Islet of Langerhans (tissue), 1 donor: Measurements from ENCODE around the gene SAC3D1.
"Not testable (repeated sequence)": the region's sequence is repeated elsewhere in the genome, so short reads cannot be mapped to it uniquely, and the experiment has no call there.

ENCODE experiments used
- FAIRE-seq: peaks from one replicate; lab custom pipeline; 2011; peaks lifted over from hg19 to GRCh38; lab: Jason Lieb, UNC

Gene SAC3D1

DNA sequence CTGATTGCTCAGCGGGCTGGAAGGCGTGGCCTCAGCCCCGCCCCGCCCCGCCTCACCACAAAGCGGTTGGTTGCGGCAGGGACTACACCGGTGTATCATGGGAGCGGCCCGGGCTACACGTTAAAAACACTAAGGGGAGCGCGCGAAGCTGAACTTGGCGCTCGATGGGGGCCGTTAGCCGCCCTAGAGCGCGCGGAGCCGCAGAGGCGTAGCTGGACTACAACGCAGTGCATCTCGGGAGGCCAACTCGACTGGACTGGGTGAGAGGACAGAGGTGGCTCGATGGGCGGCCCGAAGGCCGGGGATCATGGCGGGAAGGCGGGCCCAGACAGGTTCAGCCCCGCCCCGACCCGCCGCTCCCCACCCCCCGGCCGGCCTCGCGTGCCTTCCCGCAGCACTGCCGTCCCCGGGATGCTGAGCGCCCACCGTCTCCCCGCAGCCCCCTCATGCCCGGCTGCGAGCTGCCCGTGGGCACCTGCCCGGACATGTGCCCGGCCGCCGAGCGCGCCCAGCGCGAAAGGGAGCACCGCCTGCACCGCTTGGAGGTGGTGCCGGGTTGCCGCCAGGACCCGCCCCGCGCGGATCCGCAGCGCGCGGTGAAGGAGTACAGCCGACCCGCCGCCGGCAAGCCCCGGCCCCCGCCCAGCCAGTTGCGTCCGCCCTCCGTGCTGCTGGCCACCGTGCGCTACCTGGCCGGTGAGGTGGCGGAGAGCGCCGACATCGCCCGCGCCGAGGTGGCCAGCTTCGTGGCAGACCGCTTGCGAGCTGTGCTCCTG is at the start of gene SAC3D1:
SAC3D1 (plus strand) TSS at position 364 of the 776 bp plus-strand sequence; CDS start at position 447, 83 bp downstream.
- FAIRE-seq, result no peak

DNA sequence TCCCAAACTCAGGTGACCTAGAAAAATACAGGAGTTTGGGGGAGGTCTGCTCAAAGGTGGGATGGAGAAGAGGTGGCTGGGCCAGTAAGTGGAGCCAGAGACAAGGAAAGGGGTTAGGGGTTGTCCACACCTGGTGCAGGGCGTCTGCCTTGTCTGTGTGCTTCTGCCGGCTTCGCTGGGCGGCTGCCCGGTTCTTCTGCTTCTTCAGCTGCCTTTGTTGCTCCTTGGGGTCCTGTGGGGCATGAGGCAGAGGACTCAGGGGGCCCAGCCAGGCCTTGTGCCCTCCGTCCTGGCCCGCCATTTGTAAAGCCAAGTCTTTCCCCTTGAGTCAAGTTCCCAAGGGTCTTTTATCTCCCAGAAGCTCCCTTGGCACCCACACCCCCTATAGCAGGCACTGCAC is 46.7 kb upstream of the SAC3D1 start:
- FAIRE-seq, result no peak

DNA sequence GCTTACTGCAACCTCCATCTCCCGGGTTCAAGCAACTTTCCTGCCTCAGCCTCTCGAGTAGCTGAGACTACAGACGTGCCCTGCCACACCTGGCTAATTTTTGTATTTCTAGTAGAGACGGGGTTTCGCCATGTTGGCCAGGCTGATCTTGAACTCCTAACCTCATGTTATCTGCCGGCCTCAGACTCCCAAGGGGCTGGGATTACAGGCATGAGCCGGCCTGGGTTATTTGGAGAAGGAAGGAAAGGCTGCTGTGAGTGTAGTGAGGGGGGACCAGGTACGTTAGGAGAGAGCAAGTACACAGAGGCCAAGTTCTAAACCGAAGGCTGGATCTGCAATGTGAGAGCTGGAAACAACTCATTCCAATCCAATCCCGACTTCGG is 44.7 kb upstream of the SAC3D1 start:
- no peak for FAIRE-seq

DNA sequence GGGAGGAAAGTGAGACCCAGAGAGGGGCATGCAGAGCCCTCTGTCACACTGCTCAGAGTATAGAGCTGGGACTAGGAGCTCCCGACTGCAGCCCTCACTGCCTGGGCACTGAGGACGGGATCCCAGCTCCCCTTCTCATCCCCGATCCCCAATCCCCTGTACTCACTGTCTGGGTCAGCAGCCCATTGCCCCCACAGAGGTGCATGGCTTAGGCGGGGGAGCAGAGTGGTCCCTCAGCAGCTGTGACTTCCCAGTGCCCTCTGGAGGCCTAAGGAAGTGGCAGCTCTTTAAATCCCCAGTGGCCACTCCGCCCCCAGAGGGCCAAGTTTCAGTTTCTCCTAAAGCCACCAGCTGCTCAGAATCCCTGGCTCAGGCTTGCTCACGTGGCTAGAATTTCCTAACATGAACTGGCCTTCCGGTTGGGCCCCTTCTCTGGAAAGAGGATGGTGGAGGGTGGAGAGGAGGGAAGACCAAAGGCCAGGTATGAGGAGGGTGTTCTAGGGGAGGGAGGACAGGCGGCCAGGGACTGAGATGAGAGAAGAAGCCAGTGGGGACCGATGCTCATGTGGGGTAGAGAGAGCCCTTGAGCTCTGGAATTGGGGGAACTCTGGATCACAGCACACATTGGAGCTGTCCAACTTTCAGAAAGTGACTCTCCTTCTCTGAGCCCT is 44.2 kb upstream of the SAC3D1 start, which contains the start of gene BATF2:
BATF2 (minus strand) TSS at position 262 of the 671 bp plus-strand sequence; CDS start at position 205, 57 bp downstream.
- no peak for FAIRE-seq

DNA sequence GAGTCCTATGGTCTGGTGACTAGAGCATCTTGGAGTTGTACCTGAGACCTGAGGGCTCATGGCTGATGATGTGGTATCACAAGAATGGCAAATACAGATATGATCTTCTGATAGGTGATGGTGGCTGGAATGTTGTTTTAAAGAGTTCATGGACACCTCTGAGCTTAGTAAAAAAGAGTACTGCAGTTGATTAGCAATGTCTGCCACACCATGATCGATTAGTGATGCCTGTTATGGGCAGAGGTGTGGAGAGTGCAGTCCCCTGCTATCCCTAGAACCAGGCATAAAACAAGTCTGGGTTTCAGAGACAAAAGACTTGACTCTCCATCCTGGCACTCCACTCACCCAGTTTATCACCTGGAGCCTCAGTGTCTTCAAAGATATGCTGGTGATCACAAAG is 42.9 kb upstream of the SAC3D1 start:
- FAIRE-seq, result no peak

DNA sequence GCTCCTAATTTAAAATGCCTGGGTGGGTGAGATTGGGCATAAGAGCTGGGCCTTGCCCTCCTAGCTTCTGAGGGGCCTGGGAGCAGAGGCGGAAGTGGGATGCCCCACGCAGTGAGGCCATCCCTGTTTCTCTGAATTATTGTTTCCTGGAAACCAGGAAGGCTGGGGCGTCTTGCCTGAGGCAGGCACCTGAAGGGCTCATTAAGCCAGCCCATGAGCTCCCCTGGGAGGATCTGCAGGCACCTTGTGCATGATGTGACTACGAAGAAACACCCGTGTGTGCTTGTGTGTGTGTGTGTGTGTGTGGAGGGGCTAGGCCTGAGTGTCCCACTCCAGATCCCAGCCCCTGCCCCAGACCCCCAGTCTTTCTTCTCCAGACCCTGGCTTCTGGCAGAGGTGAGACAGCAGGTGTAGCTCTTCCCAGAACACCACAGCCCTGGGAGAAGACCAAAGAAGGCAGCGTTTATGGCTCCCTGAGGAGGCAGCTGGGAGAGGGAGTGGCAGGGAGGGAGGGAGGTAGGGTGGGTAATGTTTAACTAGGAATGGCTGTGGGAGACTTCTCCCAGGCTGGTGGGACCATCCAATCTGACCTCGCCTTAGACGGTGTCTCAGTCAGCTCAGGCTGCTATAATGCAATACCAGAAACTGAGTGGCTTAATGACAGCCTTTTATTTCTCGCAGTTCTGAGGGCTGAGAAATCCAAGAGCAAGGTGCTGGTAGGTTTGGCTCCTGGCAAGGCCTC is 42.1 kb upstream of the SAC3D1 start:
- no peak for FAIRE-seq

DNA sequence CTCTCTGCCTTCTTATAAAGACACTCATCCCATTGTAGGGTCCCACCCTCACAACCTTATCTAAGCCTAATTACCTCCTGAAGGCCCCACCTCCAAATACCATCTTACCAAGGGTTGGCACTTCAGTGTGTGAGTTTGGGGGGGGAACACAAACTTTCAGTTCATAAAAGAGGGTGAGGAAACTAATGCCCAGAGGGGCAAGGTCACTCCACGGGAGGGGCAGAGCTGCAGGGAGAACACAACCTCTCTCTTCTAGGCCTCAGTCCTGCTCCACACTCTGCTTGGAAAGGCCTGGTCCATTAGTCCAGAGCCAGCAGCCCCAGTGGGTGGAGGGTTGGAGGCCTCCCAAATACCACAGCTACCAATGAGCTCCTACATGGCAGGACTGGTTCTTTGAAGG is 41.5 kb upstream of the SAC3D1 start:
- FAIRE-seq, result no peak

DNA sequence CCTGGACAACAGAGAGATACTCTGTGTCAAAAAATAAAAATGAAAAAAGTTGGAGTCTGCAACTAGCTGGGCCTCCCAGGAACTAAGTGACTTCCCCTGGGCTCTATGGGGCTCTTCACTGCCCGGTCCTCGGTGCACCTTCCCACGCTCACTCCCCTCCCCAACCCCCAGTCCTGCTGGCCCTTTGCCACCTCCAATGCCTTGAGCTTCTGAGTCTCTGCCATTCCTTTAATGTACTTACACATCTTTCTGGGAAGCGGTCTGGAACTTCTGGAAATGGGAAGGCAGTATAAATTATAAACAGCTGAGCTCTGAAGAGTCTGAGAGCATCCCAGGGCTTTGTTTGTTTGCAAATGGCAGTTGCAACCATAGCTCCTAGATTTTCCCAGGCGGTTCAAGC is 38.3 kb upstream of the SAC3D1 start:
- FAIRE-seq, result no peak

DNA sequence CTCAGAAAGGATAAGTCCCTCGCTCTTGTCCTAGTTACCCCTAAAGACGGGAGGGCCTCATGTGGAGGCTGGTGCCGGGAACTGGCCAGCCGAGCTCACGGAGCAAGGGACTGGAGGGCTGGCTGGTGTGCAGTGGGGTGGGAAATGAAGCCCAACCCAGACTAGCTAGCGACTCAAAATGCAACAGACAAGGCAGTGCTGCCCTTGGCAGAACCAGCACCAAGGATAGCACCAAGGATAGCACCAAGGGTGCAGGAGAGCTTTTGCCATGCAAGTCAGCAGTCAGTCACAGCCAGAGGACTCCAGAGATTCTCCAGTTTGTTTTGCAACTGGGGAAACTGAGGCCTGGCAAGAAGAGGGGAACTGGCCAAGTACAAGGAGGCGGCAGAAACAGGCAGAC is 37.7 kb upstream of the SAC3D1 start:
- no peak for FAIRE-seq

DNA sequence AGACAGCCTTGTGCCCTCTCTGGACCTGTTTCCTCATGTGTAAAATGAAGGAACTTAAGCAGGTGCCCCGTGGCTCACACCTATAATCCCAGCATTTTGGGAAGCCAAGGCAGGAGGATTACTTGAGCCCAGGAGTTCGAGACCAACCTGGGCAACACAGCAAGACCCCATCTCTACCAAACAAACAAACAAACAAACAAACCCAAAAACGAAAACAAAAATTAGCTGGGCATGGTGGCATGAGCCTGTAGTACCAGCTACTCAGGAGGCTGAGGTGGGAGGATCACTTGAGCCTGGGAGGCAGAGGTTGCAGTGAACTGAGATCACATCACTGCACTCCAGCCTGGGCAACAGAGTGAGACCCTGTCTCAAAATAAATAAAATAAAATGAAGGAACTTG is 37.0 kb upstream of the SAC3D1 start:
- FAIRE-seq, result not testable (repeated sequence)

DNA sequence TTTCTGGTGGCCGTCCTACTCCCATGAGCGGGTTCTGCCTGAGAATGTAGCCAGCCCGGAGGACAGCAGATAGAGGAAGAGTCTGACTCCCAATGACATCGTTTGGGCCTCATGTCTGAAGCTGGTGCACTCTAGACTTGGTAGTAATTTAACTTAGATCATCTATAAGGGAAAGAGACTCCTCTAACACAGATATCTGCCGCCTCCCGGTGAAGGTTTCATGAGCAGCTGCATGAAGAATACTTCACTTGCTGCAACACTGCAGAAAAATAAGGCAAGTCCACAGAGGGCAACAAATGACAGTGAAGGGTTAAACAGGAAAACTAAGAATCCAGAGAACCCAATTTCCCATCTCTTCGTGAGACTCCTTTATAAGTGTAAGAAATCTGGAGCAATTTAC is 33.0 kb upstream of the SAC3D1 start:
- FAIRE-seq, result no peak

DNA sequence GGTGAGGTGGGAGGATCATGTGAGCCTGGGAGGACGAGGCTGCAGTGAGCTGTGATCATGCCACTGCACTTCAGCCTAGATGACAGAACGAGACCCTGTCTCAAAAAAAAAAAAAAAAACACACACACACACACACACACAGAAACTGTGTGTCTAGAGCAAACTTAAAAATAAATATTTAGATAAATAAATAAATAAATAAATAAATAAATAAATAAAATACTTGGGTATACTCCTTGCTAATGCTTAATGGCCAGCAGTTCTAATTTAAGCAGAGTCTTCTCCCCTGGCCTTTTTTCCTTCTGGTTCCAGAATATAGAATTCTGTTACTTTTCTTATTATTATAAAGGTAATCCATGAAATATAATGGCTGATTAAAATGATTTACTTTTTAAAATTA is 32.1 kb upstream of the SAC3D1 start:
- no peak for FAIRE-seq

DNA sequence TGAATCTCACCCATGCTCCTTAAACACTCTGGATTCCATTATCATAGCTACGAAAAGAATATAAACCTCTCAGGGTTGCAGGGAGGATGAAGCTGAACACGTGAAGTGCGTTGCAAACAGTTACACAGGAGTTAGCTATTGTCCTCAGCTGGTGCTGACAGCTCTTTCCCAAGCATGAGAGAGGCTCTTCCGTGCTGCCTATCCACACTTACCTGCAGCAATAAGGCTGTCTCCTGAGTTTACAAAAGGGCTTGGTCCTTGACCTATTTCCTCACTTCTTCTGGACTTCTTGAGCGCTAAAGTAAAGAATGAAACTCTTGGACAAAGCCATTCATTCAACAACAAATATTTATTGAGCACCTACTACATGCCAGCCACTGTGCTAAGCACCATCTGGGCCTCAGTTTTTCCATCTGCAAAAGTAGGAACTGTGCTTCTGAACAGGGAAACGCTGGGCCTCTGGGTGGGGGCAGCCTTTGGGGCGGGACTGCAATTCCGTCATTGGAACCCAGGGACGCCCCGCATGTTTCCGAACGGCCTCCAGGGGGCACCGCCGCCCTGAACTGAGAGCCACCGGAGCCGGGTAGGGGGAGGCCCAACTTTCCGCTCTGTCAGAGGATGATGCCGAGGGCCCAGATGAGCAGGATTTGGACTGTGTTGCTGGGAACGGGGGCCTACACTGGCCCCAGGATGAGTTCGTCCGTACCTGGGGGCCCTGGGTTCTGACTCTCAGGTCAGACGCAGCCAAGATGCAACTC is 27.7 kb upstream of the SAC3D1 start:
- no peak for FAIRE-seq

DNA sequence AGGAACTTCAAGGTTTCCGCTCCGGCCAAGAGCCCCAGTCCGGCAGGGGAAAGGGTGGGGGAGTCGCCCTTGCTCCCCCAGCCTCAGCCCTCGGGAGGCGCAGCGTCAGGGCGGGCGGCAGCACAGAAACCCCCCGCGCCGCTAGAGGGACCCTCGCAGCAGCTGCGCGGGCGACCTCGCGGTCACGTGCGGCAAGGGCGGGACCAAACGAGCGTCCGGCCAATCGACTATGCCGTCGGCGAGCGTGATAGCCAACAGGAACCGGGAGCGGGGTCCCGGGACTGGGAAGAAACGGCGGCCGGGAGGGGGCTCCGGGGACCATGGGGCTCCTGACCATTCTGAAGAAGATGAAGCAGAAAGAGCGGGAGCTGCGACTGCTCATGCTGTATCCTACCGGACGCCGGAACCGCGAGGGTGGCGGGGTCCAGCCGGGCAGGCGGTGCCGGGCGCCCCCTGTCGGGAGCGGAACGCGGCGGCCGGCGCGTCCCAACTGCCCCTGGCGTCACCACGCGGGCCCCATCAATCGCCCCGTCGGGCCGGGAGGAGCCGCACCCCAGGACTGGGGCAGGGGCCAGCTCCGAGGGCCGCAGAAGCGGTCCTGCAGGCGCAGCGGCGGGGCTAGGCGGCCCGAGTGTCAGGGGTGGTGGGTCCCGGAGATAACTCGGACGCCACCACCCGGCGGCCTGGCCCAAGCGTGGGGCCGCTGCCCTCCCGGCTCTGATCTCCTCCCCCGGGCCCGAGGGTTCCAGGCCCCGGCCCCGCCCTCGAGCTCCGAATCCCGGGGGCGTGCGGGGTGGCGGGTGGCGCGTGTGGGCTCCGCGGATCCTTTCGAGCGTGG is 26.9 kb upstream of the SAC3D1 start, which contains the start of gene ARL2:
ARL2 (plus strand) TSS at position 273 of the 838 bp plus-strand sequence; CDS start at position 321, 48 bp downstream.
- FAIRE-seq, result no peak

DNA sequence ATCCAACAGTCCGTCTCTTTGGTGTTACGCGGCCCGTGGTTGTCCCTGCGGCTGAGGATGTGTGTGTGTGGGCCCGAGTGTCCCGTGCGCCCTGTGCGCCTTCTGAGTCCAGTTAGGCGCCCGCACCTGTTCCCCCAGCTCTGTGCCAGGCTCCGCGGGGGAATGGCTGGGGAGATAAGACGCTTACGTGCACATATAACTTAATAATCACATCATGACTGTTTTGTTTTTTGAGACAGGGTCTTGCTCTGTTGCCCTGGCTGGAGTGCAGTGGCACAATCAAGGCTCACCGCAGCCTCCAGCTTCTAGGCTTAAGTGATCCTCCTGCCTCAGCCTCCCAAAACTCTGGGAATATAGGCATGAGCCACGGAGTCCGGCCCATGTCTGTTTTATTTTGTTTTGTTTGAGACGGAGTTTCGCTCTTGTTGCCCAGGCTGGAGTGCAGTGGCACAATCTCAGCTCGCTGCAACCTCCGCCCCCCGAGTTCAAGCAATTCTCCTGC is 26.2 kb upstream of the SAC3D1 start:
- FAIRE-seq, result no peak

DNA sequence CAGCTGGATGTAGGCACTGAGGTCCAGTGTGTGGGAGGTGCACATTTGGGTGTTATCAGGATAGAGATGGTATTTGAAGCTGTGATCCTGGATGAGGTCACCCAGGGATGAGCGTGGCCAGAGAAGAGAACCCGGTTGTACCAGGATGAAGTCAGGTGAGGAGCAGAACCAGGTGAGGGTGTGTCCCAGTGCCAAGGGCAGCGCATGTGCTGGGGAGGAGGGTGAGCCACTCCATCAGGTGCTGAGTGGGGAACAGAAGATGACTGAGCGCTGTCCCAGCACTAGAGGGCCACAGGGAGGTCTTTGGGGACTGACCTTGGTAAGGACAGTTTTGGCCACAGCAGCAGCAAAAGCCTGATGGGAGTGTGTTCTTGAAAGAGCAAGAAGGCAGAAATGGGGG is 24.3 kb upstream of the SAC3D1 start:
- no peak for FAIRE-seq

DNA sequence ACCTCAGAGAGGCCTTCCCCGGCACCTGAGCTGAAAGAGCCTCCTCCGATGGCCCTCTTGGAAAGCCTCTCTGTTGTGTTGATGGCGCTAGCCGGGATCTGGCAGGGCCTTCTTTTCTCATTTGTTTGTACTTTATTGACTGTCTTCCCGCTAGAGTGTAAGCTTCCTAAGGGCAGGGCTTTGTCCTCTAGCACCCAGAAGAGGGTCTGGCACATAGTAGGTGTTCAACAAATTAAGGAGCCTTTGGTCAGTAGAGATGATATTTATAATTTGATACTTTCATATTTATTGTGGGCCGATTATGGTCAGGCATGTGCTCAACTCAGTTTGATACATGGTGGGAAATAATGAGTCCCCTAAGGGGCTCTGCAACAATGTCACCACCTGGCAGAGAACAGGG is 23.1 kb upstream of the SAC3D1 start:
- no peak for FAIRE-seq

DNA sequence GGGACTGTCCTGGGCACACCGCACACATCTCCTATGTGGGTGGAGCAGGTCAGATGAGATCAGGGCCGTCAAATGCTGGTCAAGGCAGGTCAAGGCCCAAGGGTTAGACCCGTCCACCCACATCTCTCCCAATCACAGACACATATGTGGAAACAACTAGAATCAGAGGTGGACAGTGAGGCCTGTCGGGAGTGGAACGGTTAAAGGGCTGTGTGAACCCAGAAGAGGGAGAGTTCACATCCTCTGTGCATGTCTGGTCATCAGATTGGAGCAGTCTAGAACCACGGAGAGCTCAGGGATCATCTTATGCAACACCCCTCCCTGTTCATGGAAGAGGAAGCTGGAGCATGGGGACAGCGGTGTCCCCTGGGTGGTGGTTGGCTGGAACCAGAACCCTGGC is 21.2 kb upstream of the SAC3D1 start:
- no peak for FAIRE-seq

DNA sequence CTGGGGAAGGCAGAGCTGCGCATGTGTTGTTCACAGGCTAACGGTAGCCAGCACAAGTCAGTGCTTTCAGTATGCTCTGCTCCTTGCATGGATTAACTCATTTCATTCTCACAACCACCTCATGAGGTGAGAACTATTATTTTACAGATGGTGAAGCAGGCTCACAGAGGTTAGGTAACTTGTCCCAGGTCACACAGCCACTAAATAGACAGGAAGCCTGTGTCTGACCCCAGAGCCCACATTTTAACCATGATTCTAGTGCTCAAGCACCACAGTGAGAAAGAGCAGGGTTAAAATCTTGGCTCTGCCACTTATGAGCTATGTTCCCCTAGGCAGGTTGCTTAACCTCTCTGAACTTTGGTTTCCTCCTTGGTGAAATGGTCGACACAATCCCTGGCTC is 20.0 kb upstream of the SAC3D1 start:
- FAIRE-seq, result no peak

DNA sequence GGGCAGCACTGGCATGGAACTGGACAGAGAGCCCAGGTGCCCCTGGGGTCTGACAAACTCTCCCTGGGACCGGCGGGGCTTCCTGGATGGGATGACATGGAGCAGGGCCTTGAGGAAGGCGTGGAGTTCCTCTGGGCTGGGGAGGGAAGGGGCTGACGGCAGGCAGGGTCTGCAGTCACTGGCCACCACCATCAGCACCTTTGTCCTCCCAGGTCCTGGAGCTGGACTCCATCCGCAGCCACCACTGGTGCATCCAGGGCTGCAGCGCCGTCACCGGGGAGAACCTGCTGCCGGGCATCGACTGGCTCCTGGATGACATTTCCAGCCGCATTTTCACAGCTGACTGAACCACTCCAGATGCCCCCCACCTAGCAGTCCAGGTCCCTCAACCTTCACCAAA is 19.5 kb upstream of the SAC3D1 start:
- FAIRE-seq, result no peak

DNA sequence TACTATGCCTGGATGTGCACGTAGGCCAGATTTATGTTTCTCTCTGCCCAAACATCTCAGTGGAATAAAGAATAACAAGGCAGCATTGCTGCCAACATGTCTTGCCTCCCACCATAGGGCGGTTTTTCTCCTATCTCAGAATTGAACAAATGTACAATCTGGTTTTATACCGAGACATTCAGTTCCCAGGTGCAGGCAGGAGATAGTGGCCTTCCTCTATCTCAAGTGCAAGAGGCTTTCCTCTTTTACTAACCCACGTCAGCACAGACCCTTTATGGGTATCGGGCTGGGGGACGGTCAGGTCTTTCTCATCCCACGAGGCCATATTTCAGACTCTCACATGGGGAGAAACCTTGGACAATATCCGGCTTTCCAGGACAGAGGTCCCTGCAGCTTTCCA is 17.5 kb upstream of the SAC3D1 start:
- not testable (repeated sequence) for FAIRE-seq
